Esophagus squamous epithelium (tissue), 4 donors: ENCODE results near the gene SPTY2D1.

ENCODE experiments used
- POLR2A ChIP-seq, 4 donors: fragments of 450-650 bp; IDR thresholded peaks; one replicate each; pipeline ENCODE4 v1.6.1; 2017; ENCODE audit warnings: antibody characterized with exemption in 4 of 4, mild to moderate bottlenecking in 4 of 4, moderate library complexity in 3 of 4
- TF ChIP-seq, protein P1 (sequence below), 6 experiments: fragments of 450-650 bp in 4 of 6; fragments of 200-600 bp in 2 of 6; sonication (generic) in 2 of 6; IDR thresholded peaks; one replicate each; pipeline ENCODE4 v1.5.1; 2016 to 2019; ENCODE audit warnings: antibody characterized with exemption in 6 of 6, mild to moderate bottlenecking in 4 of 6, moderate library complexity in 4 of 6

DNA sequence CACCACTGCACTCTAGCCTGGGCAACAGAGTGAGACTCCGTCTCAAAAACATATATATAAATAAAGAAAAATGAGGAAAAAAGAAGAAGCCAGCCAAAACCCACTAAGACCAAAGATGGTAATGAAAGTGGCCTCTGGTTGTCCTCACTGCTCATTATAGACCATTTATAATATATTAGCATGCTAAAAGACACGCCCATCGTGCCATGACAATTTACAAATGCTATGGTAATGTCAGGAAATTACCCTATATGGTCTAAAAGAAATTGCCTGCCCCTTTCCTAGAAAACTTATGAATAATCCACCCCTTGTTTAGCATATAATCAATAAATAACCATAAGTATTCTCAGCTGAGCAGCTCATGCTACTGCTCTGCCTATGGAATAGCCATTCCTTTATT lies 48.3 kb upstream of the SPTY2D1 start:
- TF ChIP-seq, protein P1, sequence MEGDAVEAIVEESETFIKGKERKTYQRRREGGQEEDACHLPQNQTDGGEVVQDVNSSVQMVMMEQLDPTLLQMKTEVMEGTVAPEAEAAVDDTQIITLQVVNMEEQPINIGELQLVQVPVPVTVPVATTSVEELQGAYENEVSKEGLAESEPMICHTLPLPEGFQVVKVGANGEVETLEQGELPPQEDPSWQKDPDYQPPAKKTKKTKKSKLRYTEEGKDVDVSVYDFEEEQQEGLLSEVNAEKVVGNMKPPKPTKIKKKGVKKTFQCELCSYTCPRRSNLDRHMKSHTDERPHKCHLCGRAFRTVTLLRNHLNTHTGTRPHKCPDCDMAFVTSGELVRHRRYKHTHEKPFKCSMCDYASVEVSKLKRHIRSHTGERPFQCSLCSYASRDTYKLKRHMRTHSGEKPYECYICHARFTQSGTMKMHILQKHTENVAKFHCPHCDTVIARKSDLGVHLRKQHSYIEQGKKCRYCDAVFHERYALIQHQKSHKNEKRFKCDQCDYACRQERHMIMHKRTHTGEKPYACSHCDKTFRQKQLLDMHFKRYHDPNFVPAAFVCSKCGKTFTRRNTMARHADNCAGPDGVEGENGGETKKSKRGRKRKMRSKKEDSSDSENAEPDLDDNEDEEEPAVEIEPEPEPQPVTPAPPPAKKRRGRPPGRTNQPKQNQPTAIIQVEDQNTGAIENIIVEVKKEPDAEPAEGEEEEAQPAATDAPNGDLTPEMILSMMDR (IDR thresholded peaks at IDR 0.05) = no peak
- no peak for TF ChIP-seq POLR2A (IDR thresholded peaks at IDR 0.05)
